Endothelial cell (in vitro differentiated cells): ENCODE results near the gene GHR. TPM values are rescaled to one million over a fixed set of nuclear protein-coding genes. Genes with fewer than 3 reads are reported as not detected.

ENCODE experiments used
- DNase-seq: peaks from one replicate; pipeline ENCODE4 v3.0.0; 2021; ENCODE audit warnings: low spot score
- H3K27ac Mint-ChIP-seq: one replicate; pipeline ENCODE4 v1.8.0; 2021; ENCODE audit warnings: mixed read lengths, inconsistent platforms; ENCODE audit not compliant: unreplicated experiment
- H3K27me3 Mint-ChIP-seq: one replicate; pipeline ENCODE4 v1.8.0; 2021; ENCODE audit warnings: mild to moderate bottlenecking, moderate library complexity, mixed read lengths, inconsistent platforms; ENCODE audit not compliant: unreplicated experiment
- H3K36me3 Mint-ChIP-seq: one replicate; pipeline ENCODE4 v1.8.0; 2021; ENCODE audit warnings: mild to moderate bottlenecking, low read depth, mixed read lengths, inconsistent platforms; ENCODE audit not compliant: unreplicated experiment
- H3K4me1 Mint-ChIP-seq: one replicate; pipeline ENCODE4 v1.8.0; 2021; ENCODE audit warnings: mild to moderate bottlenecking, mixed read lengths, inconsistent platforms; ENCODE audit not compliant: unreplicated experiment
- H3K4me3 Mint-ChIP-seq: one replicate; pipeline ENCODE4 v1.8.0; 2021; ENCODE audit warnings: mild to moderate bottlenecking, mixed read lengths, inconsistent platforms; ENCODE audit not compliant: unreplicated experiment
- H3K9me3 Mint-ChIP-seq: one replicate; pipeline ENCODE4 v1.8.0; 2021; ENCODE audit warnings: mixed read lengths, inconsistent platforms; ENCODE audit not compliant: unreplicated experiment
- total RNA-seq: library from RNA; stranded (reverse); fragmentation: NEBNext Ultra II Directional; extraction: Animal tissue kit (Norgen Biotek cat#: 25700); gene quantifications from one replicate; pipeline ENCODE4 v1.2.1, GENCODE V29; 2021; ENCODE audit not compliant: unreplicated experiment
- TF ChIP-seq, protein P1 (sequence below): fragments of 200-600 bp; sonication (generic); IDR thresholded peaks from one replicate; pipeline ENCODE4 v1.5.0; 2021; ENCODE audit warnings: antibody characterized with exemption; ENCODE audit not compliant: unreplicated experiment

GHR gene
- total RNA-seq, 1 donor from 2014 or later: 0.67 TPM

- TF ChIP-seq, protein P1, sequence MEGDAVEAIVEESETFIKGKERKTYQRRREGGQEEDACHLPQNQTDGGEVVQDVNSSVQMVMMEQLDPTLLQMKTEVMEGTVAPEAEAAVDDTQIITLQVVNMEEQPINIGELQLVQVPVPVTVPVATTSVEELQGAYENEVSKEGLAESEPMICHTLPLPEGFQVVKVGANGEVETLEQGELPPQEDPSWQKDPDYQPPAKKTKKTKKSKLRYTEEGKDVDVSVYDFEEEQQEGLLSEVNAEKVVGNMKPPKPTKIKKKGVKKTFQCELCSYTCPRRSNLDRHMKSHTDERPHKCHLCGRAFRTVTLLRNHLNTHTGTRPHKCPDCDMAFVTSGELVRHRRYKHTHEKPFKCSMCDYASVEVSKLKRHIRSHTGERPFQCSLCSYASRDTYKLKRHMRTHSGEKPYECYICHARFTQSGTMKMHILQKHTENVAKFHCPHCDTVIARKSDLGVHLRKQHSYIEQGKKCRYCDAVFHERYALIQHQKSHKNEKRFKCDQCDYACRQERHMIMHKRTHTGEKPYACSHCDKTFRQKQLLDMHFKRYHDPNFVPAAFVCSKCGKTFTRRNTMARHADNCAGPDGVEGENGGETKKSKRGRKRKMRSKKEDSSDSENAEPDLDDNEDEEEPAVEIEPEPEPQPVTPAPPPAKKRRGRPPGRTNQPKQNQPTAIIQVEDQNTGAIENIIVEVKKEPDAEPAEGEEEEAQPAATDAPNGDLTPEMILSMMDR: no peak
- Mint-ChIP-seq H3K27ac (no peak overlapping the region), H3K9me3 (no peaks in the 10 kb centered on the region), H3K27me3 (peaks cover 2% of the 10 kb centered on the region), H3K36me3 (no peaks in the 10 kb centered on the region), H3K4me1 (peaks cover 8% of the 10 kb centered on the region), H3K4me3 (no peak overlapping the region)
- DNase-seq: no peak
Observed at GRCh38 chr5:42753099-42753498, 329.9 kb downstream of the GHR start.

- no peak within 1 kb of the TSS for H3K27ac Mint-ChIP-seq
Observed at GRCh38 chr5:42756606-42757601, 333.7 kb downstream of the GHR start, which contains the start of gene CCDC152. CCDC152 (plus strand) TSS chr5:42756818; CDS start chr5:42759122, 2,304 bp downstream.

DNA sequence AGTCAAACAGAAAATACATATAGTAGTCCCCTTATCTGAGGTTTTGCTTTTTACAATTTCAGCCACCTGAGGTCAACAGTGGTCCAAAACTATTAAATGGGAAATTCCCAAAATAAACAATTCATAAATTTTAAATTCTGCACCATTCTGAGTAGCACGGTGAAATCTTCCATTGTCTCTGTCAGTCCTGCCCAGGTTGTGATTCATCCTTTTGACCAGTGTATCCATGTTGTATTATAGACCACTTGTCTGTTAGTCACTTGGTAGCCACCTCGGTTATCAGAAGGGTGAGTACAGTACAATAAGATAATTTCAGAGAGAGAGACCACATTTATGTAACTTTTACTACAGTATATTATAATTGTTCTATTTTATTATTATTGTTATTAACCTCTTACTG, 336.2 kb downstream of the GHR start:
- TF ChIP-seq, protein P1: no peak
- Mint-ChIP-seq H3K36me3 (no peaks in the 10 kb centered on the region), H3K9me3 (no peaks in the 10 kb centered on the region), H3K4me3 (no peak overlapping the region), H3K27ac (no peak overlapping the region), H3K4me1 (peaks cover 8% of the 10 kb centered on the region), H3K27me3 (peaks cover 2% of the 10 kb centered on the region)
- DNase-seq: no peak

More at GRCh38 chr5:42756606-42757601, 333.7 kb downstream of the GHR start, which contains the start of gene CCDC152:
- H3K9me3 Mint-ChIP-seq: no peaks in the 10 kb centered on the region
- TF ChIP-seq, protein P1: no peak
- peaks cover 8% of the 10 kb centered on the region for H3K4me1 Mint-ChIP-seq
- H3K4me3 Mint-ChIP-seq: peak within 1 kb of the TSS; percentile 91
- no peaks in the 10 kb centered on the region for H3K36me3 Mint-ChIP-seq
- H3K27me3 Mint-ChIP-seq: peaks cover 2% of the 10 kb centered on the region
- peak; percentile 21 for DNase-seq

DNA sequence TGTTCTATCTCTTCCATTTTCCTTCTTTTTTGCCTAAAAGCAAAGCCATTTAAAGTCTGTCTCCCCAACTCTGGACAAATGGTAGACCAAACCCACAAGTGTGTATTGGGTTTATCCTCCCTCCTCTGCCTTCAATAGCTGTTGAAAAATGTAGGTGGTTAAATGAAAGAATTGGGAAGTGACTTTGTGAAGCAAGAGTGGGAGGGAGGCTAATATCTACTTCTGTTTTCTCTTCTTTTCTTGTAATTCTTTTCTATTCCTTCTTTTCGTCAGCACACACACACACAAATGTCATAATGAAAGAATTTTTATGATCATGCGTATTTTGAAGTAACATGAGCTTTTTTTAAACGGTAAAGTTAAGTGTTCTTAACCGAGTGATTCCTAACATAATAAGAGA, 337.2 kb downstream of the GHR start:
- H3K4me3 Mint-ChIP-seq: no peak overlapping the region
- H3K9me3 Mint-ChIP-seq: no peaks in the 10 kb centered on the region
- TF ChIP-seq, protein P1: no peak
- no peak overlapping the region for H3K27ac Mint-ChIP-seq
- peaks cover 8% of the 10 kb centered on the region for H3K4me1 Mint-ChIP-seq
- H3K27me3 Mint-ChIP-seq: peaks cover 2% of the 10 kb centered on the region
- H3K36me3 Mint-ChIP-seq: no peaks in the 10 kb centered on the region
- DNase-seq: no peak

GRCh38 chr5:42761791-42762190, 338.6 kb downstream of the GHR start:
- Mint-ChIP-seq H3K36me3 (no peaks in the 10 kb centered on the region), H3K27ac (no peak overlapping the region), H3K9me3 (no peaks in the 10 kb centered on the region), H3K4me3 (no peak overlapping the region), H3K4me1 (peaks cover 5% of the 10 kb centered on the region), H3K27me3 (no peaks in the 10 kb centered on the region)
- no peak for DNase-seq
- TF ChIP-seq, protein P1: no peak
